ENCODE results near the gene CDC14A.

Gene CDC14A

GRCh38 chr1:100478816-100479215, 126.5 kb downstream of the CDC14A start:
- H3K4me3 ChIP-seq (replicated peaks; ENCODE audit: low read depth, low read length), result no peak overlapping the region
- DNase-seq (ENCODE audit: extremely low read depth, low read depth), result no peak
- TF ChIP-seq CTCF (IDR thresholded peaks at IDR 0.05; ENCODE audit: low read depth, low read length, missing control alignments), result no peak

GRCh38 chr1:100479620-100480338, 127.5 kb downstream of the CDC14A start:
- H3K4me3 ChIP-seq (replicated peaks; ENCODE audit: low read depth, low read length), result no peak overlapping the region
- TF ChIP-seq CTCF (IDR thresholded peaks at IDR 0.05; ENCODE audit: low read depth, low read length, missing control alignments), result no peak
- no peak for DNase-seq (ENCODE audit: extremely low read depth, low read depth)

- no peak overlapping the region for H3K4me3 ChIP-seq (replicated peaks; ENCODE audit: low read depth, low read length)
- TF ChIP-seq CTCF (IDR thresholded peaks at IDR 0.05; ENCODE audit: low read depth, low read length, missing control alignments), result no peak
- DNase-seq (ENCODE audit: extremely low read depth, low read depth), result no peak
These were observed 129.0 kb downstream of the CDC14A start for GRCh38 chr1:100481303-100481702.

- no peak for TF ChIP-seq CTCF (IDR thresholded peaks at IDR 0.05; ENCODE audit: low read depth, low read length, missing control alignments)
- H3K4me3 ChIP-seq (replicated peaks; ENCODE audit: low read depth, low read length), result no peak overlapping the region
- DNase-seq (ENCODE audit: extremely low read depth, low read depth), result no peak
These were observed 129.9 kb downstream of the CDC14A start for GRCh38 chr1:100482167-100482566.

- no peak overlapping the region for H3K4me3 ChIP-seq (replicated peaks; ENCODE audit: low read depth, low read length)
- TF ChIP-seq CTCF (IDR thresholded peaks at IDR 0.05; ENCODE audit: low read depth, low read length, missing control alignments), result no peak
- no peak for DNase-seq (ENCODE audit: extremely low read depth, low read depth)
These were observed 130.4 kb downstream of the CDC14A start for GRCh38 chr1:100482748-100483147.

- no peak for DNase-seq (ENCODE audit: extremely low read depth, low read depth)
- TF ChIP-seq CTCF (IDR thresholded peaks at IDR 0.05; ENCODE audit: low read depth, low read length, missing control alignments), result no peak
- no peak overlapping the region for H3K4me3 ChIP-seq (replicated peaks; ENCODE audit: low read depth, low read length)
These were observed 130.9 kb downstream of the CDC14A start for GRCh38 chr1:100483230-100483629.

GRCh38 chr1:100485855-100486258, 133.6 kb downstream of the CDC14A start:
- no peak for DNase-seq (ENCODE audit: extremely low read depth, low read depth)
- no peak overlapping the region for H3K4me3 ChIP-seq (replicated peaks; ENCODE audit: low read depth, low read length)
- no peak for TF ChIP-seq CTCF (IDR thresholded peaks at IDR 0.05; ENCODE audit: low read depth, low read length, missing control alignments)

All from HFF-Myc (cell line).